GM12872 (cell line): ENCODE measurements around the gene EPHB6.

ENCODE experiments used
- TF ChIP-seq, protein P1 (sequence below): IDR thresholded peaks from 3 replicates; pipeline ENCODE4 v1.5.1; 2011; ENCODE audit warnings: low read depth, mild to moderate bottlenecking, low read length, moderate library complexity; ENCODE audit not compliant: insufficient read depth

The EPHB6 gene

DNA sequence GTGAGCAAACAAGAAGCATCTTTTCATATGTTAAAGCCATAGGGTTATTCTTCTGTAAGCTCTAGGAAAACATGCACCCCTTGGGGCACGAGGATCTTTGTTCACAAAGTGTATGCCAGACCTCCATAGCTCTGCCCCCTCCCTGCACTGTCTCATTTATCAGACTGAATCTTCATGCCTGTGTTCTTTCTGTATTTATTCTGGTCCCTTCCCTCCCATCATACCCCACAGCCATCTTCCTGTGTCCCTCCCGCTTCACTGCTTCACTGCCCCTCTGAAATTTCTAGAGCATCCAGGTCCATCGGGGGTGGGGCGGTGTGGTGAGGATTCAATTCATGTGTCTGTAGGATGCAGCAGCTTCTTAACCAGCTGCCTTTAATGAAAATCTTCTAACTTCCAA, 7.5 kb downstream of the EPHB6 start:
- TF ChIP-seq, protein P1, sequence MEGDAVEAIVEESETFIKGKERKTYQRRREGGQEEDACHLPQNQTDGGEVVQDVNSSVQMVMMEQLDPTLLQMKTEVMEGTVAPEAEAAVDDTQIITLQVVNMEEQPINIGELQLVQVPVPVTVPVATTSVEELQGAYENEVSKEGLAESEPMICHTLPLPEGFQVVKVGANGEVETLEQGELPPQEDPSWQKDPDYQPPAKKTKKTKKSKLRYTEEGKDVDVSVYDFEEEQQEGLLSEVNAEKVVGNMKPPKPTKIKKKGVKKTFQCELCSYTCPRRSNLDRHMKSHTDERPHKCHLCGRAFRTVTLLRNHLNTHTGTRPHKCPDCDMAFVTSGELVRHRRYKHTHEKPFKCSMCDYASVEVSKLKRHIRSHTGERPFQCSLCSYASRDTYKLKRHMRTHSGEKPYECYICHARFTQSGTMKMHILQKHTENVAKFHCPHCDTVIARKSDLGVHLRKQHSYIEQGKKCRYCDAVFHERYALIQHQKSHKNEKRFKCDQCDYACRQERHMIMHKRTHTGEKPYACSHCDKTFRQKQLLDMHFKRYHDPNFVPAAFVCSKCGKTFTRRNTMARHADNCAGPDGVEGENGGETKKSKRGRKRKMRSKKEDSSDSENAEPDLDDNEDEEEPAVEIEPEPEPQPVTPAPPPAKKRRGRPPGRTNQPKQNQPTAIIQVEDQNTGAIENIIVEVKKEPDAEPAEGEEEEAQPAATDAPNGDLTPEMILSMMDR = no peak

DNA sequence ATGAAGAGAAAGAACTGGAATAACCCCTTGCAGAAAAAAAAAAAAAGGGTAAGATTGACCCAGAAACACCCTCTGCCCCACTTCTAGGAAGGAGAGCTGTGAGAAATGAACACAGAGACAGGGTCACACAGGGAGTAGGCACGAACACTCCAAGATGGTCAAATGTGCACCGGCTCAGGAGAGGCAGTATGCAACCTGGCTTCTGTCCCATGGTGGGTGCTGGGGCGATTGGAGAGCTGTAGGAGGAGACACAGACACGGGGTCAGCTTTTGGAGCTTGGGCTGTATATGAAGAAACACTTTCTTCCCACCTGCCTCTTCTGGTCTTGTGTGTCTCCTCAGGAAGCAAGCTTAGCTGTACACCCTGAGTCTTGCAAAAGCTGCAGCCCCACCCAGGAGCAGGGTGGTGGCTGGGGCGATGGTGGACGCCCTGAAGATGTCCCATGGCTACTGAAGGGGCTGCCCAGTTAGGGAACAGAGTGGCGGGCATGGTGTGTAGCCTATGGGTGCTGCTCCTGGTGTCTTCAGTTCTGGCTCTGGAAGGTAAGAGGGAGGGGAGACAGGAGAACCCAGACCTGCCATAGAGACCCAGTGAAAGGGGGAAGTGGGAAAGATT, 8.0 kb downstream of the EPHB6 start:
- TF ChIP-seq, protein P1 = no peak

DNA sequence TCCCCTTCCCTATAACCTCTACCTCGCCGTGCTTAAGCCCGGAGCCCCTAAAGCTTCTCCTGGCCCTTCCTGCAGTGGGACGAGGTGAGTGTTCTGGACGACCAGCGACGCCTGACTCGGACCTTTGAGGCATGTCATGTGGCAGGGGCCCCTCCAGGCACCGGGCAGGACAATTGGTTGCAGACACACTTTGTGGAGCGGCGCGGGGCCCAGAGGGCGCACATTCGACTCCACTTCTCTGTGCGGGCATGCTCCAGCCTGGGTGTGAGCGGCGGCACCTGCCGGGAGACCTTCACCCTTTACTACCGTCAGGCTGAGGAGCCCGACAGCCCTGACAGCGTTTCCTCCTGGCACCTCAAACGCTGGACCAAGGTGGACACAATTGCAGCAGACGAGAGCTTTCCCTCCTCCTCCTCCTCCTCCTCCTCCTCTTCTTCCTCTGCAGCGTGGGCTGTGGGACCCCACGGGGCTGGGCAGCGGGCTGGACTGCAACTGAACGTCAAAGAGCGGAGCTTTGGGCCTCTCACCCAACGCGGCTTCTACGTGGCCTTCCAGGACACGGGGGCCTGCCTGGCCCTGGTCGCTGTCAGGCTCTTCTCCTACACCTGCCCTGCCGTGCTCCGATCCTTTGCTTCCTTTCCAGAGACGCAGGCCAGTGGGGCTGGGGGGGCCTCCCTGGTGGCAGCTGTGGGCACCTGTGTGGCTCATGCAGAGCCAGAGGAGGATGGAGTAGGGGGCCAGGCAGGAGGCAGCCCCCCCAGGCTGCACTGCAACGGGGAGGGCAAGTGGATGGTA, 9.2 kb downstream of the EPHB6 start:
- TF ChIP-seq, protein P1 = no peak

DNA sequence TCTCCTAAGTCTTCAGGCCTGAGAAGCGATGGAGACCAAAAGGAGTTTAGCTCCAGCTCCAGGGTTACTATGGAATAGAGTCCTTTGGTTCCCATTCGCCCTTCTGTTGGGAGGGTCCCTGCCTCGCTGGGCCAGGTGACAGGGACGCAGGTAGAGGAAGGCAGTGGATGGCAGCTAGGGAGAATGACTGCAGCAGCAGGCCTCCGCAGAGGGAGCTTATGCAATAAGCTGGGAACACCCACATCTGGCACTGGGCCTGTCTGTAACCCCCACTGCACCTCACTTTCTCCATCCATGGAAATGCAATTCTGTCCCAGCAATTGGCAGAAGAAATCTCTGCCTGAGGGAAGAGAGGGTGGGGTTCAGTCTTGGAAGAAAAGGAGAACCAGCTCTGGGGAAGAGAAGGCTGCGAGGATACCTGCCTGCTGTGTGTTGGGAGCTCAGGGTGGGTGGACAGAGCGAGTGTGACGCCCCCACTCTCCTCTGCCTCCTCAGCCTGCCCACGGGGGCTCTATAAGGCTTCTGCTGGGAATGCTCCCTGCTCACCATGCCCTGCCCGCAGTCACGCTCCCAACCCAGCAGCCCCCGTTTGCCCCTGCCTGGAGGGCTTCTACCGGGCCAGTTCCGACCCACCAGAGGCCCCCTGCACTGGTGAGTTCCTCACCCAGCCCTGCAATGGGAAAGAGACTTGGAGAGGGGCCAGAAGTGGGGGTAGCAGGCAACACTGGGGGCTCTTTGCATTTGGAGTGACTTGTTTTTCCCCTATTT, 10.3 kb downstream of the EPHB6 start:
- TF ChIP-seq, protein P1 = no peak

DNA sequence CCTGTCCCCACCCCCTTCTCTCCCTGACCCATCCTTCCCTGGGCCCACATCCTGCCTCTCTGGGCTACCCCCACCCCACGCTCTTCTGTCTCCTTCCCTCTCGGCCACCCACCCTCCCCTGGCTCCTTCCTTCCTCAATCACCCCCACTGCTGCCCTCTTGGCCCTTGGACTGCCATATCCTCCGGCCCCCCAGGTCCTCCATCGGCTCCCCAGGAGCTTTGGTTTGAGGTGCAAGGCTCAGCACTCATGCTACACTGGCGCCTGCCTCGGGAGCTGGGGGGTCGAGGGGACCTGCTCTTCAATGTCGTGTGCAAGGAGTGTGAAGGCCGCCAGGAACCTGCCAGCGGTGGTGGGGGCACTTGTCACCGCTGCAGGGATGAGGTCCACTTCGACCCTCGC, 10.9 kb downstream of the EPHB6 start:
- TF ChIP-seq, protein P1 = no peak

DNA sequence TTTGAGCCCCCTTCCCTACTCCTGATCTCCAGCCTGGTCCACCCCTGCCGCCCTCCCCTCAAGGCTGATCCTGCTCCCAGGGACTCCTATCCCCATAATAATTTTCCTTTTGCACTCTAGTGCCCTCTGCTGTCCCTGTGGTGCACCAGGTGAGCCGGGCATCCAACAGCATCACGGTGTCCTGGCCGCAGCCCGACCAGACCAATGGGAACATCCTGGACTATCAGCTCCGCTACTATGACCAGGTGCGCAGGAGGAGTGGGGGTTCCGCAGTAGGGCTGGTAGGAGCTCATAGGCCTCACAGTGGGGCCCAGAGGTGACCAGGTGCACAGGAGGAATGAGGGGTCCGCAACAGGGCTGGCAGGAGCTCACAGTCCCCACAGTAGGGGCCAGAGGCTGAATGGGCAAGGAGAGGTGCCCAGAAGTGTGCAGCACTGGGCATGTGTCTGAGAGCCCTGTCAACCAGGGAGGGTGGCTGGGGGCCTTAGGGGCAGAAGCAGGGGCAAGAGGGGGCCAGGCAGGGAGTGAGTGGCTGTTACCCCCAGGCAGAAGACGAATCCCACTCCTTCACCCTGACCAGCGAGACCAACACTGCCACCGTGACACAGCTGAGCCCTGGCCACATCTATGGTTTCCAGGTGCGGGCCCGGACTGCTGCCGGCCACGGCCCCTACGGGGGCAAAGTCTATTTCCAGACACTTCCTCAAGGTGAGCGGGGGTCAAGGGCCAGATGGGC, 11.7 kb downstream of the EPHB6 start:
- TF ChIP-seq, protein P1 = peak; percentile 49

DNA sequence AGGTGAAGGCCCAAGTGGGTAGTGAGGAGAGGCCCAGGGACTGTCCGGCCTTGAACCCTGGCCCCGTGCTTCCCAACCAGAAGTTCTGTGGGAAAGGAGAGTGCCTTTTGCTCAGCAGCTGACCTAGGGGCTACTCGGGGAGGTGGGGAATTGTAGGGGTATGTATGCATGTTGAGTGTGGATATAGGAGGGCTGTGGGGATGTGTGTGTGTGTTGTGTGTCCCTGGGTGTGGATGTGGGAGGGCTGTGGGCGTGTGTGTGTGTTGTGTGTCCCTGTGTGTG, 12.2 kb downstream of the EPHB6 start:
- TF ChIP-seq, protein P1 = no peak
